C4-2B (cell line): ENCODE measurements around the gene RASGRP1.

Source experiments
- H3K27ac ChIP-seq: fragments of 450-650 bp; 2 replicates; pipeline ENCODE4 v1.5.1; 2017
- CTCF ChIP-seq: fragments of 450-650 bp; conservative IDR thresholded peaks from 2 replicates; pipeline ENCODE4 v1.5.1; 2017; ENCODE audit warnings: mild to moderate bottlenecking
- ZFX ChIP-seq: fragments of 450-650 bp; IDR thresholded peaks from 2 replicates; pipeline ENCODE4 v1.6.1; 2017

The RASGRP1 gene

GRCh38 chr15:38518084-38518483 lies 46.5 kb downstream of the RASGRP1 start:
- TF ChIP-seq ZFX (no peak), CTCF (no peak)
- no peak overlapping the region for H3K27ac ChIP-seq

DNA sequence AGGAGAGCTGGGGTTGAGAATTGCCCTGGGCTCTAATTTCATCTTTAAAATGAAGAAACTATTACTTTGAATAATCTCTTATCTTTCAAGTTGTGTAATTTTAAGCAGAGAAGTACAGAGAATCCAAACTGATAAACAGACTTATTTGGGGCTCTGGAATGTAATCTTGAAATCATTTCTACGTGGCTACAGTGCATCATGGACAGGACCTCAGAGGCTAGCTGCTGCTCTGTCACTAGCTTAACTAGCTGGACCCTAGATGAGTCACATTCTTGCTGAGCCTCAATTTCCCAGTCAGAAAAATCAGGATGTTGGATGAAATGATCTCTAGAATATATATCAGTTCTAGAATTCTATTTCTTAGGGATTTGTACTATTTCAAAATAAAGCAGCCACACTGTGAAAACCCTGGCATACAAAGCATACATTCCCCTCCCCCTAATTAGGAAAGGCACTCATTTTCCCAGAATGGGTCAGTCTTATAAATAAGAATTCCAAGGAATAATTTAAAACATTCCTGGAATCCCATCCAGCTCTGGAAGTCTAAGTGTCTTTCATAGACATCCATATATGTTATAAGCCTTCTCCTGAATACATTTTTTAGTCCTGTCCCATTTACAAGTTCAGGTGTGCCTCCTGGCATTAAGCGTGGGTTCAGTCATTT lies 47.2 kb downstream of the RASGRP1 start:
- H3K27ac ChIP-seq: no peak overlapping the region
- no peak for TF ChIP-seq ZFX
- no peak for TF ChIP-seq CTCF

DNA sequence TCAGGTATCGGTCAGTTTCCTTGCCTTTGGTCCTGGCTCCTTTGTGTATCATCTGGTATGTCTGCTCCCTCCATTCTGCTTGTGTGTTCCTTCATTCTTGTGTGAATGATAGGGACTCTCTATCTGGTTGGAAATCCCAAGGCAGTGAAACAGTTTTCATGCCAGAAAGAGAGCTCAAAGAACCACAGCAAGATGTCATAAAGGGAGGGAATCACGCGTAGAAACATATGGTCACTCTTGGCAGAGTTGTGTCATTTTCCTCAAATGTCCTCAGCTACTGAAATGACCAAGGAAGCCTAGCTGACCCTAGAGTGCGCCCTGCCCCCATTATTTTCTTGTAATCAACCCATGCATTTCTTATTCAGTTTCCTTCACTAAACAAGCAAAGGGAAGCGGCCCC lies 48.0 kb downstream of the RASGRP1 start:
- TF ChIP-seq ZFX: no peak
- H3K27ac ChIP-seq: no peak overlapping the region

DNA sequence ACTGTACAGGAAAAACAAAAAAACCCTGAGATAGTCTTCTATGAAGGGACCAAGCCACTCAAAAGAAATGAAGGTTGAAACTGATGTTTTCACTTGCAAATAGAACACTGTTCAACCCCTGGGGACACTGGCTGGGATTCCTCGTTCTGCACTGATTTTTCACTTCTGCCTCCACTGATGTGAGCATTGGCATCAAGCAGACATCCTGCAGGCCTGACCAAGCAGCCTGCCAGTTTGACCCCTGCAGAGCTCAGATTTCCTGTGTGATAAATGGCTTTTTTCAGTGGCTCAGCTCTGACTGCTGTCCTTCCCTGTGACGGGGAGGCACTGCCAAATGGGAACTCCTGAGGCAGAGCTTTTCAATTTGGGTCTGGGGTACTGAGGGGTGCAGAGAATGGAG lies 50.0 kb downstream of the RASGRP1 start:
- no peak overlapping the region for H3K27ac ChIP-seq
- no peak for TF ChIP-seq ZFX
- TF ChIP-seq CTCF: no peak

GRCh38 chr15:38512901-38513300 lies 51.7 kb downstream of the RASGRP1 start:
- TF ChIP-seq CTCF: no peak
- TF ChIP-seq ZFX: no peak
- H3K27ac ChIP-seq: no peak overlapping the region

DNA sequence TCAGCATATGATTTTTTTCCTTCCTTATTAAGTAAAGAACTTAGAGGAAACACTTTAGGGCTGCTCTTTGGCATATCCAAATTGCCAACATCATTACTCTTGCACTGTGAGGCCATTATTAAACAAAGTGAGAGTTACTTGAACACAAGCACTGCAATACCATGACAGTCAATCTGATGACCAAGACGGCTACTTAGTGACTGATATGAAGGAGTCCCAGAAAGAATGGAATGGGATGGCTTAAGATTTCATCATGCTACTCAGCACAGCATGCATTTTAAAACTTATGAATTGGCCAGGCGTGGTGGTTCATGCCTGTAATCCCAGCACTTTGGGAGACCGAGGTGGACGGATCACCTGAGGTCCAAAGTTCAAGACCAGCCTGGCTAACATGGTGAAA lies 55.5 kb downstream of the RASGRP1 start:
- TF ChIP-seq CTCF (no peak), ZFX (no peak)
- no peak overlapping the region for H3K27ac ChIP-seq

DNA sequence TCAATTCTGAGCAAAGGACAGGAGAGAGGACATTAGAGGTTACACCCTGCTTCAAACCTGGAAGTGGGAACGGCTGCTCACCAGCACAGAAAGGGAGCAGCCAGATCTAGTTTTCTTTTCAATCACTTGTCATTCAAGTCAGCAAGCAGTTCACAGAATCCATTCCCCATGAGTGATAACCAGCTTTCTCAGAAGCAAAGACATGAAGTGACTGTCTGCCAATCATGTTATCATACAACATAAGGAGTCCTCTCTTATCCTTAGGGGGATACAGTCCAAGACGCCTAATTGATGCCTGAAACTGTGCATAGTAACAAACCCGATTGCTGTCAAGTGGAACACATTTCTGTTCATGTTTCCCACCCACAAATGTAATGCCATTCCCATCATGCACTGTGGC lies 56.0 kb downstream of the RASGRP1 start:
- no peak overlapping the region for H3K27ac ChIP-seq
- no peak for TF ChIP-seq CTCF
- TF ChIP-seq ZFX: no peak

GRCh38 chr15:38507570-38507969 lies 57.0 kb downstream of the RASGRP1 start:
- H3K27ac ChIP-seq: no peak overlapping the region
- TF ChIP-seq CTCF: no peak
